ENCODE results near the gene FOXO6. TPM values are rescaled to one million over a fixed set of nuclear protein-coding genes. Genes with fewer than 3 reads are reported as not detected.

FOXO6 gene
- total RNA-seq, 1 experiment from 2014 or later: 9.0 TPM

DNA sequence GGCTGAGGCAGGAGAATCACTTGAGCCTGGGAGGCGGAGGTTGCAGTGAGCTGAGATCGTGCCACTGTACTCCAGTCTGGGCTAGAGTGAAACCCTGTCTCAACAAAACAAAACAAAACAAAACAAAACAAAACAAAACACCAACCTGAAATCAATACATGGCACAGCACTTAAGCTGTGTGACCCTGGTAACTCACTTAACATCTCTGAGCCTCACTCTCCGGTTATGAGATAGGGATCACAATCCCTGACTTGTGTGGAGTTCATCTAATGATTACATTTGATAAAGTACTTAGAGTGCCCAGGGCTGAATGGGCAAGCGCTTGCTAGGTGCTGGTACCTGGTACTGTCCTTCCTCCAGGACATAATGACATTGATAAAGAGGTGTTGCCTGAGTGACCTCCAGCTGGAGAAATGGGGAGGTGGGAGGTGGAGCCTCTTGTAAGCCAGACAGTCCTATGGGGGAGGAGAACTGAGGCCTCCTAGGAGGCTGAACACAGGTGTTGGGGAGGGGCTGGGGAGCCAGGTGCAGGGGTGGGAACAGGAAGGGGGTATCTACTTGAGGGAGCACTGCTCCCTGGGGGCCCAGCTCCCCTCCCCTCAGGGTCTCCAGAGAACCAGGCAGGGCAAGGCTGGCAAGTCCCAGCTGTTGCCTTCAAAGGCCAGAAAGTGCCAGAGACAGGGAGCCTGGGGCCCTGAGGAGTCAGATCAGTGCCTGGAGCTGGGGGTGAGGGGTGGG, 17.9 kb downstream of the FOXO6 start:
- Histone ChIP-seq H4K20me1 (ENCODE audit: insufficient read depth) (no peaks in the 10 kb centered on the region), H3K4me1 (replicated peaks; ENCODE audit: insufficient read depth) (peaks cover 22% of the 10 kb centered on the region), H3F3A (ENCODE audit: insufficient read depth, low read depth) (peaks cover 8% of the 10 kb centered on the region; the same call in 1 of the 2 replicates), H2AFZ (no peak overlapping the region), H3K36me3 (ENCODE audit: low read depth) (0 out of 2 replicates have a peak, but pooled peaks cover 4% of the 10 kb centered on the region), H3K27ac (no peak overlapping the region), H3K4me2 (no peak overlapping the region), H3K9me3 (ENCODE audit: insufficient read depth, low read depth) (no peaks in the 10 kb centered on the region), H3K27me3 (ENCODE audit: insufficient read depth, low read depth) (no peaks in the 10 kb centered on the region), H3K9me2 (ENCODE audit: insufficient read depth) (no peaks in the 10 kb centered on the region), H3K4me3 (no peak overlapping the region), H3K79me2 (ENCODE audit: low read depth) (peaks cover 5% of the 10 kb centered on the region; the same call in 1 of the 2 replicates)
- DNase-seq: no peak
- CTCF ChIA-PET: no interaction called here
- TF ChIP-seq CTCF (conservative IDR thresholded peaks at IDR 0.05) (no peak), EZH2 (IDR thresholded peaks at IDR 0.05; ENCODE audit: low read depth) (no peak)
- intact Hi-C loops (cut with micrococcal nuclease; ENCODE audit: unreplicated experiment): no loop called here
- POLR2A ChIA-PET (ENCODE audit: unreplicated experiment): no interaction called here
- BruUV-seq (replicated peaks): no TSS peak

DNA sequence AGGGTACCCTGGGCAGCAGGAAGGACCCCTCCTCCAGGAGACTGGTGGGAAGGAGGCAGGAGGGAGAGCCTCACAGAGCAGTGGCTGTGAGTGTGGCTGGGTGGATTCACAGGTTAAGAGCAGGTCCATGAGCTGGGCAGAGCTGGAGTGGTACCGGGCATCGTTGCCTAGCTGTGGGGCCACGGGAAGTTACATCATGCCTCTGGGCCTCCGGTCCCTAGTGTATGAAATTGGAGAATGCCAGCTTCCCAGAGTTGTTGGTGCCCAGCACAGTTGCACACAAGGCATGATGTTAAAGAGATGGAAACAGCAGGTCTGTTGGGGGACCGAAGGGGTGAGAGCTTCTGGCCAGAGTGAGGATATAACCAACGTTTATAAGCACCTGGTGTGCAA, 18.5 kb downstream of the FOXO6 start:
- no peak for DNase-seq
- TF ChIP-seq EZH2 (IDR thresholded peaks at IDR 0.05; ENCODE audit: low read depth) (no peak), CTCF (conservative IDR thresholded peaks at IDR 0.05) (no peak)
- Histone ChIP-seq H3K27me3 (ENCODE audit: insufficient read depth, low read depth) (no peaks in the 10 kb centered on the region), H3K4me2 (no peak overlapping the region; the same call in 1 of the 2 replicates), H3F3A (ENCODE audit: insufficient read depth, low read depth) (peaks cover 8% of the 10 kb centered on the region; the same call in 1 of the 2 replicates), H3K4me3 (no peak overlapping the region), H3K36me3 (ENCODE audit: low read depth) (0 out of 2 replicates have a peak, but pooled peaks cover 4% of the 10 kb centered on the region), H3K79me2 (ENCODE audit: low read depth) (peaks cover 5% of the 10 kb centered on the region; the same call in 1 of the 2 replicates), H3K27ac (no peak overlapping the region), H3K9me3 (ENCODE audit: insufficient read depth, low read depth) (no peaks in the 10 kb centered on the region), H2AFZ (no peak overlapping the region), H3K9me2 (ENCODE audit: insufficient read depth) (no peaks in the 10 kb centered on the region), H3K4me1 (replicated peaks; ENCODE audit: insufficient read depth) (peaks cover 23% of the 10 kb centered on the region), H4K20me1 (ENCODE audit: insufficient read depth) (no peaks in the 10 kb centered on the region; the same call in 1 of the 2 replicates)
- ChIA-PET POLR2A (ENCODE audit: unreplicated experiment) (no interaction called here), CTCF (no interaction called here)
- intact Hi-C loops (cut with micrococcal nuclease; ENCODE audit: unreplicated experiment): no loop called here
- BruUV-seq (replicated peaks): no TSS peak

DNA sequence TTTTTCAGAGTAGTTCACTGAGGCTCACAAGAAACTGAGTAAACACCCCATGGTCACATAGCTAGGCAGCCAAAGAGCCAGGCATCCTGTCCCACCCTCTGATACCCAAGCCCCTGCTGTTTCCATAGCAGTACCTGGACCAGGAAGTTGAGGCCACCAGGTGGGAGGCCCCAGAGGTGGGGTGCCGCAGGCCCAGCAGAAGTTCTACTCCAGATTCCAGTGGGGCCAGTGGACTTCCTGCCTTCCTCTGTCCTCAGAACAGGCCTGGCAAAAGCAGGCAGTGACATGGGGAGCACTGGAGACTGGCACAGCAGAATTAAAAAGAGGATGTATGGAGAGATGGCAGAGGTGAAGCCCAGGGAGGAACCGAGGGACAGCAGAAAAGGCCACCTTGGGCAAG, 19.0 kb downstream of the FOXO6 start:
- H2AFZ ChIP-seq: no peak overlapping the region
- intact Hi-C loops (cut with micrococcal nuclease; ENCODE audit: unreplicated experiment): no loop called here

More for the DNA sequence above, 19.0 kb downstream of the FOXO6 start:
- CTCF ChIA-PET: no interaction called here
- Histone ChIP-seq H3K79me2 (ENCODE audit: low read depth) (peaks cover 5% of the 10 kb centered on the region; the same call in 1 of the 2 replicates), H3K27ac (no peak overlapping the region), H3K9me2 (ENCODE audit: insufficient read depth) (no peaks in the 10 kb centered on the region), H3K4me3 (no peak overlapping the region), H4K20me1 (ENCODE audit: insufficient read depth) (no peaks in the 10 kb centered on the region; the same call in 1 of the 2 replicates), H3F3A (ENCODE audit: insufficient read depth, low read depth) (peaks cover 8% of the 10 kb centered on the region; the same call in 1 of the 2 replicates), H3K9me3 (ENCODE audit: insufficient read depth, low read depth) (no peaks in the 10 kb centered on the region), H3K36me3 (ENCODE audit: low read depth) (0 out of 2 replicates have a peak, but pooled peaks cover 4% of the 10 kb centered on the region), H3K27me3 (ENCODE audit: insufficient read depth, low read depth) (no peaks in the 10 kb centered on the region), H3K4me2 (peak overlapping the region; percentile 98), H3K4me1 (replicated peaks; ENCODE audit: insufficient read depth) (peaks cover 23% of the 10 kb centered on the region)
- TF ChIP-seq EZH2 (IDR thresholded peaks at IDR 0.05; ENCODE audit: low read depth): no peak
- no peak for TF ChIP-seq CTCF (conservative IDR thresholded peaks at IDR 0.05)
- POLR2A ChIA-PET (ENCODE audit: unreplicated experiment): no interaction called here
- no TSS peak for BruUV-seq (replicated peaks)
- DNase-seq: no peak

Data from PC-9 (cell line).